GM20000 (cell line): ENCODE data around the gene PRR3.

Experiments used
- DNase-seq: peaks from one replicate; pipeline ENCODE4 v3.0.0; 2012; ENCODE audit warnings: low spot score
- CTCF ChIP-seq: IDR thresholded peaks from 2 replicates; pipeline ENCODE4 v1.5.1; 2012; ENCODE audit warnings: mild to moderate bottlenecking, control low read depth; ENCODE audit errors: extremely low read depth, missing control alignments

PRR3 gene

GRCh38 chr6:30556906-30557682 lies at the start of gene PRR3:
Gene PRR3, plus strand, starts transcription at chr6:30557295. Its CDS starts 50 bp downstream, at chr6:30557345.
- DNase-seq = peak; percentile 89
- no peak for TF ChIP-seq CTCF

GRCh38 chr6:30507849-30508827 lies 49.0 kb upstream of the PRR3 start:
- no peak for DNase-seq
- no peak for TF ChIP-seq CTCF

GRCh38 chr6:30508890-30509736 lies 48.0 kb upstream of the PRR3 start:
- DNase-seq = peak; percentile 65
- TF ChIP-seq CTCF = no peak

- TF ChIP-seq CTCF = no peak
- DNase-seq = no peak
Measured at GRCh38 chr6:30510419-30511168, 46.5 kb upstream of the PRR3 start.

GRCh38 chr6:30511169-30511546 lies 45.9 kb upstream of the PRR3 start:
- no peak for DNase-seq
- no peak for TF ChIP-seq CTCF

- no peak for TF ChIP-seq CTCF
- no peak for DNase-seq
Measured at GRCh38 chr6:30513451-30513850, 43.6 kb upstream of the PRR3 start.
